Astrocyte (in vitro differentiated cells and primary cell): ENCODE data around the gene TERT.

Source experiments
- CTCF ChIP-seq: IDR thresholded peaks from 2 replicates; pipeline ENCODE4 v1.5.1; 2011; ENCODE audit warnings: low read depth, mild to moderate bottlenecking, inconsistent platforms, low read length, moderate library complexity; ENCODE audit not compliant: insufficient read depth
- EZH2 ChIP-seq: IDR thresholded peaks from 2 replicates; pipeline ENCODE4 v1.6.1; 2012; ENCODE audit warnings: mild to moderate bottlenecking, low read length, inconsistent platforms; ENCODE audit not compliant: insufficient read depth

GRCh38 chr5:1318659-1319251, 23.9 kb upstream of the TERT start:
- TF ChIP-seq CTCF: no peak
- no peak for TF ChIP-seq EZH2
